SU-DHL-6 (cell line): ENCODE data around the gene CASQ2.

Experiments
- H2AFZ ChIP-seq: fragments of 200-600 bp; sonication (generic); 2 replicates; pipeline ENCODE4 v1.6.1; 2014; ENCODE audit warnings: low read depth, mild to moderate bottlenecking, moderate library complexity, mixed read lengths, antibody characterized with exemption, low read length; ENCODE audit not compliant: severe bottlenecking
- H3F3A ChIP-seq: fragments of 200-600 bp; shearing (Covaris generic); 2 replicates; pipeline ENCODE4 v1.6.0; 2016; ENCODE audit warnings: antibody characterized with exemption, mild to moderate bottlenecking; ENCODE audit not compliant: insufficient read depth
- H3K27ac ChIP-seq: fragments of 200-600 bp; sonication (generic); 2 replicates; pipeline ENCODE4 v1.5.1; 2016; ENCODE audit warnings: low read depth, mild to moderate bottlenecking, low read length, moderate library complexity, mixed read lengths
- H3K27me3 ChIP-seq: fragments of 200-600 bp; sonication (generic), shearing (Covaris generic); 2 replicates; pipeline ENCODE4 v1.6.0; 2014; ENCODE audit warnings: mild to moderate bottlenecking, low read length
- H3K36me3 ChIP-seq: fragments of 200-600 bp; sonication (generic); 2 replicates; pipeline ENCODE4 v1.6.1; 2014; ENCODE audit warnings: mild to moderate bottlenecking, low read length, mixed read lengths
- H3K4me2 ChIP-seq: fragments of 300-600, 200-600 bp; shearing (Covaris generic), sonication (generic); 2 replicates; pipeline ENCODE4 v1.6.0; 2014; ENCODE audit warnings: low read length, low read depth, mild to moderate bottlenecking; ENCODE audit not compliant: poor library complexity, severe bottlenecking
- H3K4me3 ChIP-seq: fragments of 200-600 bp; sonication (generic); 2 replicates; pipeline ENCODE4 v1.5.1; 2014; ENCODE audit warnings: antibody characterized with exemption, low read length, mild to moderate bottlenecking, mixed read lengths; ENCODE audit not compliant: insufficient read depth, poor library complexity, severe bottlenecking
- H3K79me2 ChIP-seq: fragments of 200-600 bp; sonication (generic); 2 replicates; pipeline ENCODE4 v1.6.1; 2014; ENCODE audit warnings: mild to moderate bottlenecking, low read length, moderate library complexity; ENCODE audit not compliant: insufficient read depth
- H3K9ac ChIP-seq: fragments of 200-600 bp; sonication (generic); 2 replicates; pipeline ENCODE4 v1.7.0; 2014; ENCODE audit warnings: mild to moderate bottlenecking, low read length
- H3K9me2 ChIP-seq: fragments of 200-600 bp; sonication (generic); replicated peaks from 2 replicates; pipeline ENCODE4 v1.6.1; 2014; ENCODE audit warnings: low read length; ENCODE audit not compliant: insufficient read depth
- H3K9me3 ChIP-seq: fragments of 200-600 bp; sonication (generic); 2 replicates; pipeline ENCODE4 v1.6.1; 2014; ENCODE audit warnings: low read length, mixed read lengths; ENCODE audit not compliant: insufficient read depth
- H4K20me1 ChIP-seq: fragments of 200-600 bp; sonication (generic); 2 replicates; pipeline ENCODE4 v1.6.1; 2014; ENCODE audit warnings: low read depth, mild to moderate bottlenecking, antibody characterized with exemption, low read length, moderate library complexity, mixed read lengths
- CTCF ChIP-seq: fragments of 200-600 bp; sonication (generic); IDR thresholded peaks from one replicate; pipeline ENCODE4 v1.5.1; 2017; ENCODE audit warnings: antibody characterized with exemption, mild to moderate bottlenecking, low read length, moderate library complexity; ENCODE audit not compliant: insufficient read depth, poor library complexity, severe bottlenecking
- EZH2phosphoT487 ChIP-seq: fragments of 200-600 bp; sonication (generic), shearing (Covaris generic); conservative IDR thresholded peaks from 2 replicates; pipeline ENCODE4 v1.6.1; 2018; ENCODE audit warnings: mild to moderate bottlenecking, antibody characterized with exemption, low read length, moderate library complexity, mixed read lengths

Gene CASQ2

GRCh38 chr1:115694805-115695204 is 73.7 kb downstream of the CASQ2 start:
- Histone ChIP-seq H3K9ac (no peak overlapping the region), H3K27ac (no peak overlapping the region), H3K9me3 (no peaks in the 10 kb centered on the region), H3K4me2 (no peak overlapping the region), H3K9me2 (no peaks in the 10 kb centered on the region), H4K20me1 (no peaks in the 10 kb centered on the region), H3K4me3 (no peak overlapping the region), H3F3A (no peaks in the 10 kb centered on the region), H3K79me2 (no peaks in the 10 kb centered on the region), H3K27me3 (no peaks in the 10 kb centered on the region), H2AFZ (no peak overlapping the region), H3K36me3 (no peaks in the 10 kb centered on the region)
- TF ChIP-seq CTCF (no peak), EZH2phosphoT487 (no peak)

- Histone ChIP-seq H3K27ac (no peak overlapping the region), H3K9me3 (no peaks in the 10 kb centered on the region), H4K20me1 (no peaks in the 10 kb centered on the region), H3K27me3 (no peaks in the 10 kb centered on the region), H3K9me2 (no peaks in the 10 kb centered on the region), H3K4me3 (no peak overlapping the region), H3F3A (no peaks in the 10 kb centered on the region), H2AFZ (no peak overlapping the region), H3K36me3 (no peaks in the 10 kb centered on the region), H3K4me2 (no peak overlapping the region), H3K9ac (no peak overlapping the region), H3K79me2 (no peaks in the 10 kb centered on the region)
- TF ChIP-seq EZH2phosphoT487 (no peak), CTCF (no peak)
Observed at GRCh38 chr1:115692224-115692623, 76.3 kb downstream of the CASQ2 start.

GRCh38 chr1:115690972-115691371 is 77.5 kb downstream of the CASQ2 start:
- Histone ChIP-seq H3K9me2 (no peaks in the 10 kb centered on the region), H4K20me1 (no peaks in the 10 kb centered on the region), H3K79me2 (no peaks in the 10 kb centered on the region), H3K9me3 (no peaks in the 10 kb centered on the region), H3K4me2 (no peak overlapping the region), H3K36me3 (no peaks in the 10 kb centered on the region), H3K27me3 (no peaks in the 10 kb centered on the region), H3K9ac (no peak overlapping the region), H3K4me3 (no peak overlapping the region), H2AFZ (no peak overlapping the region), H3F3A (no peaks in the 10 kb centered on the region), H3K27ac (no peak overlapping the region)
- TF ChIP-seq CTCF = no peak
- no peak for TF ChIP-seq EZH2phosphoT487

GRCh38 chr1:115687744-115688143 is 80.8 kb downstream of the CASQ2 start:
- H3K79me2 ChIP-seq = no peaks in the 10 kb centered on the region
- H3K9ac ChIP-seq = no peak overlapping the region
- H2AFZ ChIP-seq = no peak overlapping the region
- TF ChIP-seq EZH2phosphoT487 = no peak
- TF ChIP-seq CTCF = no peak
- H3K27me3 ChIP-seq = no peaks in the 10 kb centered on the region
- H3K36me3 ChIP-seq = no peaks in the 10 kb centered on the region
- H3F3A ChIP-seq = no peaks in the 10 kb centered on the region
- H3K9me2 ChIP-seq = no peaks in the 10 kb centered on the region
- H3K27ac ChIP-seq = no peak overlapping the region
- H3K9me3 ChIP-seq = no peaks in the 10 kb centered on the region
- H3K4me3 ChIP-seq = no peak overlapping the region
- H3K4me2 ChIP-seq = no peak overlapping the region
- no peaks in the 10 kb centered on the region for H4K20me1 ChIP-seq
